Liver (tissue), 9 donors: ENCODE measurements around the gene CRYBG1. TPM values are rescaled to one million over a fixed set of nuclear protein-coding genes. Genes with fewer than 3 reads are reported as not detected.

Experiments
- DNase-seq: peaks from one replicate; pipeline ENCODE4 v3.0.0-alpha.2; 2017; ENCODE audit warnings: low spot score
- H3K27ac ChIP-seq, 2 donors: one replicate each; pipeline ENCODE4 v1.7.0; 2013; ENCODE audit warnings: inconsistent platforms in 2 of 2, low read length in 2 of 2, control low read depth in 1 of 2, low read depth in 1 of 2, mild to moderate bottlenecking in 1 of 2
- H3K27me3 ChIP-seq, 4 donors: one replicate each; pipeline versions ENCODE4 v1.6.1 to v1.7.0; 2013; ENCODE audit warnings: low read length in 3 of 4, inconsistent platforms in 1 of 4, mild to moderate bottlenecking in 1 of 4, moderate library complexity in 1 of 4; ENCODE audit not compliant: control insufficient read depth in 4 of 4, insufficient read depth in 4 of 4
- H3K36me3 ChIP-seq, 4 donors: one replicate each; pipeline versions ENCODE4 v1.6.1 to v1.7.0; 2013; ENCODE audit warnings: low read length in 3 of 4, mild to moderate bottlenecking in 3 of 4, low read depth in 1 of 4, moderate library complexity in 1 of 4; ENCODE audit not compliant: control insufficient read depth in 4 of 4, insufficient read depth in 3 of 4
- H3K4me1 ChIP-seq, 4 donors: one replicate each; pipeline versions ENCODE4 v1.6.1 to v1.7.0; 2013; ENCODE audit warnings: low read length in 3 of 4, mild to moderate bottlenecking in 3 of 4, moderate library complexity in 1 of 4; ENCODE audit not compliant: control insufficient read depth in 4 of 4, insufficient read depth in 4 of 4
- H3K4me3 ChIP-seq, 3 donors: one replicate each; pipeline versions ENCODE4 v1.6.1 to v1.7.0; 2013; ENCODE audit warnings: low read length in 3 of 3, control low read depth in 1 of 3, low read depth in 1 of 3, mild to moderate bottlenecking in 1 of 3
- H3K9ac ChIP-seq, 2 donors: one replicate each; pipeline ENCODE4 v1.7.0; 2013; ENCODE audit warnings: low read length in 2 of 2, mild to moderate bottlenecking in 2 of 2, moderate library complexity in 2 of 2, control low read depth in 1 of 2, low read depth in 1 of 2
- H3K9me3 ChIP-seq, 4 donors: one replicate each; pipeline versions ENCODE4 v1.6.1 to v1.7.0; 2013; ENCODE audit warnings: low read length in 3 of 4; ENCODE audit not compliant: control insufficient read depth in 4 of 4
- EGR1 ChIP-seq, 2 donors: IDR thresholded peaks; 2 replicates each; pipeline ENCODE4 v1.6.1; 2016 to 2018; ENCODE audit warnings: antibody characterized with exemption in 2 of 2, low read depth in 2 of 2
- FOXA1 ChIP-seq: IDR thresholded peaks from 2 replicates; pipeline ENCODE4 v1.6.1; 2016; ENCODE audit warnings: antibody characterized with exemption
- FOXA2 ChIP-seq: IDR thresholded peaks from 2 replicates; pipeline ENCODE4 v1.6.1; 2016; ENCODE audit warnings: antibody characterized with exemption
- GABPA ChIP-seq, 2 donors: IDR thresholded peaks in 1 of 2; conservative IDR thresholded peaks in 1 of 2; 2 replicates each; pipeline ENCODE4 v1.6.1; 2016; ENCODE audit warnings: antibody characterized with exemption in 2 of 2, mild to moderate bottlenecking in 1 of 2, moderate library complexity in 1 of 2
- HNF4A ChIP-seq, 2 donors: conservative IDR thresholded peaks; 2 replicates each; pipeline ENCODE4 v1.6.1; 2016; ENCODE audit warnings: antibody characterized with exemption in 2 of 2, mild to moderate bottlenecking in 2 of 2
- HNF4G ChIP-seq: IDR thresholded peaks from 2 replicates; pipeline ENCODE4 v1.6.1; 2016; ENCODE audit warnings: antibody characterized with exemption
- JUND ChIP-seq, 2 donors: IDR thresholded peaks; 2 replicates each; pipeline ENCODE4 v1.6.1; 2016; ENCODE audit warnings: antibody characterized with exemption in 2 of 2
- MAX ChIP-seq: IDR thresholded peaks from 2 replicates; pipeline ENCODE4 v1.6.1; 2016; ENCODE audit warnings: antibody characterized with exemption
- NR2F2 ChIP-seq: IDR thresholded peaks from 2 replicates; pipeline ENCODE4 v1.6.1; 2016; ENCODE audit warnings: antibody characterized with exemption
- RAD21 ChIP-seq, 2 donors: IDR thresholded peaks; 2 replicates each; pipeline ENCODE4 v1.6.1; 2016; ENCODE audit warnings: antibody characterized with exemption in 2 of 2, mild to moderate bottlenecking in 2 of 2
- RXRA ChIP-seq, 2 donors: IDR thresholded peaks; 2 replicates each; pipeline ENCODE4 v1.6.1; 2017 to 2018; ENCODE audit warnings: antibody characterized with exemption in 2 of 2, mild to moderate bottlenecking in 1 of 2
- SP1 ChIP-seq: IDR thresholded peaks from 2 replicates; pipeline ENCODE4 v1.6.1; 2018; ENCODE audit warnings: antibody characterized with exemption, mild to moderate bottlenecking
- TAF1 ChIP-seq: conservative IDR thresholded peaks from 2 replicates; pipeline ENCODE4 v1.6.1; 2016; ENCODE audit warnings: antibody characterized with exemption, mild to moderate bottlenecking
- YY1 ChIP-seq: IDR thresholded peaks from 2 replicates; pipeline ENCODE4 v1.6.1; 2016; ENCODE audit warnings: antibody characterized with exemption, mild to moderate bottlenecking
- WGBS: extraction: QIAGEN DNeasy Blood & Tissue Kit; methylation state at CpG from one replicate; pipeline ENCODE4 v1.1.7; 2013; 5-methylcytosine and 5-hydroxymethylcytosine counted together
- polyA plus RNA-seq, 2 donors: library from polyadenylated mRNA; stranded (reverse) in 1 of 2; unstranded in 1 of 2; fragments of 200-250 nt in 1 of 2; fragments of >200 nt in 1 of 2; fragmentation: Nextera tagmentation in 1 of 2; extraction: Ambion mirVana in 1 of 2; gene quantifications; one replicate each; pipeline versions ENCODE4 v1.2.1 to v1.2.3, GENCODE V29; 2013 to 2015
- total RNA-seq, 2 donors: library from RNA; depleted of rRNA; stranded (reverse); fragments of >200 nt; gene quantifications; one replicate each; pipeline ENCODE4 v1.2.3, GENCODE V29; 2014
- TF ChIP-seq, protein P1 (sequence below): IDR thresholded peaks from 2 replicates; pipeline ENCODE4 v1.6.1; 2016; ENCODE audit warnings: antibody characterized with exemption
- TF ChIP-seq, protein P2 (sequence below): IDR thresholded peaks from 2 replicates; pipeline ENCODE4 v1.6.1; 2016; ENCODE audit warnings: antibody characterized with exemption
- TF ChIP-seq, protein P3 (sequence below): IDR thresholded peaks from 2 replicates; pipeline ENCODE4 v1.6.1; 2016; ENCODE audit warnings: antibody characterized with exemption, mild to moderate bottlenecking
- TF ChIP-seq, protein P4 (sequence below): fragments of 150-350 bp; IDR thresholded peaks from 2 replicates; pipeline ENCODE4 v1.5.1; 2017; ENCODE audit warnings: improper control_type of control experiment, low read depth, low read length; ENCODE audit not compliant: missing input control
- donor health status: healthy.
- donor health status: healthy.
- donor health status: healthy.
- donor health status: healthy.
- donor health status: healthy.

Gene CRYBG1
- total and polyA plus RNA-seq, 4 donors = 2.3 to 8.7 (median 4.0) TPM

DNA sequence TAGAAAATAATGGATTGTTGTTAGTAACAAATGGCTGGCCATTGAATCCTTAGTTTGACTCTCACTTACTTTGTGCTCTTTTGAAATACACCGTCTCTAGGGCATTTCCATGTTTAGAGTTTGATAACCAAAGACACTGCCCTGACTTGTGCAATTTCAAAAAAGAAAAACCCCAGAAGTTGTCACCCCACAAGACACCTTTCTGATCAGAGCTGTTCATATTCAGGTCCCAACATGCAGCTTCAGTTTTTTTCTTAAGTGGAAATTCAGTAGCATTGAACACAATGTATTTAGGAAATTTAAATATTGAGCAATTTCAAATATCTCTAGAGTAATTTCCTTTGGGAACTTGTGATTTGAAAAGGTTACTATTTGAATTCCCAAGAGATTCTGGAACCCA is 19.4 kb downstream of the CRYBG1 start:
- Histone ChIP-seq H3K4me3 (no peak overlapping the region), H3K4me1 (no peaks in the 10 kb centered on the region), H3K9me3 (no peaks in the 10 kb centered on the region), H3K27ac (no peak overlapping the region), H3K27me3 (no peaks in the 10 kb centered on the region), H3K36me3 (no peaks in the 10 kb centered on the region), H3K9ac (no peak overlapping the region)
- DNase-seq = no peak
- TF ChIP-seq FOXA1 (no peak), MAX (no peak), GABPA (IDR thresholded peaks at IDR 0.05 in 1 of 2, conservative IDR thresholded peaks at IDR 0.05 in 1 of 2) (no peak), YY1 (no peak), TAF1 (no peak), HNF4A (conservative IDR thresholded peaks at IDR 0.05) (no peak), HNF4G (no peak), SP1 (no peak), FOXA2 (no peak), EGR1 (IDR thresholded peaks at IDR 0.05; ENCODE audit: low read depth in 2 of 2) (no peak), NR2F2 (no peak), RXRA (IDR thresholded peaks at IDR 0.05) (no peak), JUND (IDR thresholded peaks at IDR 0.05) (no peak), RAD21 (IDR thresholded peaks at IDR 0.05) (no peak)
- TF ChIP-seq, protein P1, sequence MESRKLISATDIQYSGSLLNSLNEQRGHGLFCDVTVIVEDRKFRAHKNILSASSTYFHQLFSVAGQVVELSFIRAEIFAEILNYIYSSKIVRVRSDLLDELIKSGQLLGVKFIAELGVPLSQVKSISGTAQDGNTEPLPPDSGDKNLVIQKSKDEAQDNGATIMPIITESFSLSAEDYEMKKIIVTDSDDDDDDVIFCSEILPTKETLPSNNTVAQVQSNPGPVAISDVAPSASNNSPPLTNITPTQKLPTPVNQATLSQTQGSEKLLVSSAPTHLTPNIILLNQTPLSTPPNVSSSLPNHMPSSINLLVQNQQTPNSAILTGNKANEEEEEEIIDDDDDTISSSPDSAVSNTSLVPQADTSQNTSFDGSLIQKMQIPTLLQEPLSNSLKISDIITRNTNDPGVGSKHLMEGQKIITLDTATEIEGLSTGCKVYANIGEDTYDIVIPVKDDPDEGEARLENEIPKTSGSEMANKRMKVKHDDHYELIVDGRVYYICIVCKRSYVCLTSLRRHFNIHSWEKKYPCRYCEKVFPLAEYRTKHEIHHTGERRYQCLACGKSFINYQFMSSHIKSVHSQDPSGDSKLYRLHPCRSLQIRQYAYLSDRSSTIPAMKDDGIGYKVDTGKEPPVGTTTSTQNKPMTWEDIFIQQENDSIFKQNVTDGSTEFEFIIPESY = no peak
- TF ChIP-seq, protein P2, sequence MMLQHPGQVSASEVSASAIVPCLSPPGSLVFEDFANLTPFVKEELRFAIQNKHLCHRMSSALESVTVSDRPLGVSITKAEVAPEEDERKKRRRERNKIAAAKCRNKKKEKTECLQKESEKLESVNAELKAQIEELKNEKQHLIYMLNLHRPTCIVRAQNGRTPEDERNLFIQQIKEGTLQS = no peak
- TF ChIP-seq, protein P3, sequence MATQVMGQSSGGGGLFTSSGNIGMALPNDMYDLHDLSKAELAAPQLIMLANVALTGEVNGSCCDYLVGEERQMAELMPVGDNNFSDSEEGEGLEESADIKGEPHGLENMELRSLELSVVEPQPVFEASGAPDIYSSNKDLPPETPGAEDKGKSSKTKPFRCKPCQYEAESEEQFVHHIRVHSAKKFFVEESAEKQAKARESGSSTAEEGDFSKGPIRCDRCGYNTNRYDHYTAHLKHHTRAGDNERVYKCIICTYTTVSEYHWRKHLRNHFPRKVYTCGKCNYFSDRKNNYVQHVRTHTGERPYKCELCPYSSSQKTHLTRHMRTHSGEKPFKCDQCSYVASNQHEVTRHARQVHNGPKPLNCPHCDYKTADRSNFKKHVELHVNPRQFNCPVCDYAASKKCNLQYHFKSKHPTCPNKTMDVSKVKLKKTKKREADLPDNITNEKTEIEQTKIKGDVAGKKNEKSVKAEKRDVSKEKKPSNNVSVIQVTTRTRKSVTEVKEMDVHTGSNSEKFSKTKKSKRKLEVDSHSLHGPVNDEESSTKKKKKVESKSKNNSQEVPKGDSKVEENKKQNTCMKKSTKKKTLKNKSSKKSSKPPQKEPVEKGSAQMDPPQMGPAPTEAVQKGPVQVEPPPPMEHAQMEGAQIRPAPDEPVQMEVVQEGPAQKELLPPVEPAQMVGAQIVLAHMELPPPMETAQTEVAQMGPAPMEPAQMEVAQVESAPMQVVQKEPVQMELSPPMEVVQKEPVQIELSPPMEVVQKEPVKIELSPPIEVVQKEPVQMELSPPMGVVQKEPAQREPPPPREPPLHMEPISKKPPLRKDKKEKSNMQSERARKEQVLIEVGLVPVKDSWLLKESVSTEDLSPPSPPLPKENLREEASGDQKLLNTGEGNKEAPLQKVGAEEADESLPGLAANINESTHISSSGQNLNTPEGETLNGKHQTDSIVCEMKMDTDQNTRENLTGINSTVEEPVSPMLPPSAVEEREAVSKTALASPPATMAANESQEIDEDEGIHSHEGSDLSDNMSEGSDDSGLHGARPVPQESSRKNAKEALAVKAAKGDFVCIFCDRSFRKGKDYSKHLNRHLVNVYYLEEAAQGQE = no peak
- WGBS = 90% methylated on average over 1 of the region's 1 CpG

GRCh38 chr6:106380407-106380806 is 19.9 kb downstream of the CRYBG1 start:
- no peak overlapping the region for H3K4me3 ChIP-seq
- H3K36me3 ChIP-seq = no peaks in the 10 kb centered on the region
- no peaks in the 10 kb centered on the region for H3K9me3 ChIP-seq
- 69% methylated on average over 1 of the region's 1 CpG for whole genome bisulfite sequencing
- TF ChIP-seq RXRA (IDR thresholded peaks at IDR 0.05) = no peak
- TF ChIP-seq NR2F2 = no peak
- no peak for TF ChIP-seq YY1
- no peak for TF ChIP-seq JUND (IDR thresholded peaks at IDR 0.05)
- TF ChIP-seq EGR1 (IDR thresholded peaks at IDR 0.05; ENCODE audit: low read depth in 2 of 2) = no peak
- TF ChIP-seq, protein P4, sequence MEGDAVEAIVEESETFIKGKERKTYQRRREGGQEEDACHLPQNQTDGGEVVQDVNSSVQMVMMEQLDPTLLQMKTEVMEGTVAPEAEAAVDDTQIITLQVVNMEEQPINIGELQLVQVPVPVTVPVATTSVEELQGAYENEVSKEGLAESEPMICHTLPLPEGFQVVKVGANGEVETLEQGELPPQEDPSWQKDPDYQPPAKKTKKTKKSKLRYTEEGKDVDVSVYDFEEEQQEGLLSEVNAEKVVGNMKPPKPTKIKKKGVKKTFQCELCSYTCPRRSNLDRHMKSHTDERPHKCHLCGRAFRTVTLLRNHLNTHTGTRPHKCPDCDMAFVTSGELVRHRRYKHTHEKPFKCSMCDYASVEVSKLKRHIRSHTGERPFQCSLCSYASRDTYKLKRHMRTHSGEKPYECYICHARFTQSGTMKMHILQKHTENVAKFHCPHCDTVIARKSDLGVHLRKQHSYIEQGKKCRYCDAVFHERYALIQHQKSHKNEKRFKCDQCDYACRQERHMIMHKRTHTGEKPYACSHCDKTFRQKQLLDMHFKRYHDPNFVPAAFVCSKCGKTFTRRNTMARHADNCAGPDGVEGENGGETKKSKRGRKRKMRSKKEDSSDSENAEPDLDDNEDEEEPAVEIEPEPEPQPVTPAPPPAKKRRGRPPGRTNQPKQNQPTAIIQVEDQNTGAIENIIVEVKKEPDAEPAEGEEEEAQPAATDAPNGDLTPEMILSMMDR = no peak
- TF ChIP-seq, protein P3 = no peak
- no peak for TF ChIP-seq GABPA (IDR thresholded peaks at IDR 0.05 in 1 of 2, conservative IDR thresholded peaks at IDR 0.05 in 1 of 2)
- no peak for TF ChIP-seq HNF4G
- no peak for TF ChIP-seq FOXA2
- no peaks in the 10 kb centered on the region for H3K27me3 ChIP-seq
- DNase-seq = no peak
- H3K9ac ChIP-seq = no peak overlapping the region
- H3K27ac ChIP-seq = no peak overlapping the region
- H3K4me1 ChIP-seq = no peaks in the 10 kb centered on the region
